ENCODE data around the gene TMEM200A.

TMEM200A gene

GRCh38 chr6:130393306-130393705 is 27.5 kb downstream of the TMEM200A start:
- Histone ChIP-seq H3K9me3 (ENCODE audit: control insufficient read depth, low read length) (no peaks in the 10 kb centered on the region), H3K4me3 (ENCODE audit: insufficient read depth, low read depth, low read length, poor library complexity, severe bottlenecking) (no peak overlapping the region), H3K27me3 (replicated peaks; ENCODE audit: control insufficient read depth, insufficient read depth, low read length, poor library complexity, severe bottlenecking) (no peaks in the 10 kb centered on the region), H3K4me1 (ENCODE audit: control insufficient read depth, insufficient read depth, low read length, poor library complexity, severe bottlenecking) (no peaks in the 10 kb centered on the region), H3K27ac (ENCODE audit: insufficient read depth, low read length, poor library complexity, severe bottlenecking) (no peak overlapping the region), H3K36me3 (ENCODE audit: control insufficient read depth, insufficient read depth, low read length) (no peaks in the 10 kb centered on the region)
- DNase-seq, result no peak

GRCh38 chr6:130394246-130394645 is 28.4 kb downstream of the TMEM200A start:
- H3K4me1 ChIP-seq (ENCODE audit: control insufficient read depth, insufficient read depth, low read length, poor library complexity, severe bottlenecking), result no peaks in the 10 kb centered on the region
- no peaks in the 10 kb centered on the region for H3K27me3 ChIP-seq (replicated peaks; ENCODE audit: control insufficient read depth, insufficient read depth, low read length, poor library complexity, severe bottlenecking)
- H3K9me3 ChIP-seq (ENCODE audit: control insufficient read depth, low read length), result no peaks in the 10 kb centered on the region
- no peak for DNase-seq
- no peak overlapping the region for H3K4me3 ChIP-seq (ENCODE audit: insufficient read depth, low read depth, low read length, poor library complexity, severe bottlenecking)
- no peaks in the 10 kb centered on the region for H3K36me3 ChIP-seq (ENCODE audit: control insufficient read depth, insufficient read depth, low read length)
- no peak overlapping the region for H3K27ac ChIP-seq (ENCODE audit: insufficient read depth, low read length, poor library complexity, severe bottlenecking)

- H3K4me1 ChIP-seq (ENCODE audit: control insufficient read depth, insufficient read depth, low read length, poor library complexity, severe bottlenecking), result no peaks in the 10 kb centered on the region
- DNase-seq, result no peak
- no peaks in the 10 kb centered on the region for H3K27me3 ChIP-seq (replicated peaks; ENCODE audit: control insufficient read depth, insufficient read depth, low read length, poor library complexity, severe bottlenecking)
- no peak overlapping the region for H3K27ac ChIP-seq (ENCODE audit: insufficient read depth, low read length, poor library complexity, severe bottlenecking)
- H3K36me3 ChIP-seq (ENCODE audit: control insufficient read depth, insufficient read depth, low read length), result no peaks in the 10 kb centered on the region
- no peak overlapping the region for H3K4me3 ChIP-seq (ENCODE audit: insufficient read depth, low read depth, low read length, poor library complexity, severe bottlenecking)
- H3K9me3 ChIP-seq (ENCODE audit: control insufficient read depth, low read length), result no peaks in the 10 kb centered on the region
These were observed 29.3 kb downstream of the TMEM200A start for GRCh38 chr6:130395164-130395563.

GRCh38 chr6:130396722-130397121 is 30.9 kb downstream of the TMEM200A start:
- H3K4me3 ChIP-seq (ENCODE audit: insufficient read depth, low read depth, low read length, poor library complexity, severe bottlenecking), result peak overlapping the region; percentile 52
- H3K36me3 ChIP-seq (ENCODE audit: control insufficient read depth, insufficient read depth, low read length), result no peaks in the 10 kb centered on the region
- H3K27ac ChIP-seq (ENCODE audit: insufficient read depth, low read length, poor library complexity, severe bottlenecking), result no peak overlapping the region
- H3K27me3 ChIP-seq (replicated peaks; ENCODE audit: control insufficient read depth, insufficient read depth, low read length, poor library complexity, severe bottlenecking), result no peaks in the 10 kb centered on the region
- H3K4me1 ChIP-seq (ENCODE audit: control insufficient read depth, insufficient read depth, low read length, poor library complexity, severe bottlenecking), result no peaks in the 10 kb centered on the region
- no peaks in the 10 kb centered on the region for H3K9me3 ChIP-seq (ENCODE audit: control insufficient read depth, low read length)
- DNase-seq, result no peak

GRCh38 chr6:130405549-130405948 is 39.7 kb downstream of the TMEM200A start:
- Histone ChIP-seq H3K27ac (ENCODE audit: insufficient read depth, low read length, poor library complexity, severe bottlenecking) (no peak overlapping the region), H3K27me3 (replicated peaks; ENCODE audit: control insufficient read depth, insufficient read depth, low read length, poor library complexity, severe bottlenecking) (no peaks in the 10 kb centered on the region), H3K36me3 (ENCODE audit: control insufficient read depth, insufficient read depth, low read length) (no peaks in the 10 kb centered on the region), H3K4me1 (ENCODE audit: control insufficient read depth, insufficient read depth, low read length, poor library complexity, severe bottlenecking) (no peaks in the 10 kb centered on the region), H3K4me3 (ENCODE audit: insufficient read depth, low read depth, low read length, poor library complexity, severe bottlenecking) (no peak overlapping the region), H3K9me3 (ENCODE audit: control insufficient read depth, low read length) (no peaks in the 10 kb centered on the region)
- no peak for DNase-seq

GRCh38 chr6:130407032-130407431 is 41.2 kb downstream of the TMEM200A start:
- Histone ChIP-seq H3K27ac (ENCODE audit: insufficient read depth, low read length, poor library complexity, severe bottlenecking) (no peak overlapping the region), H3K9me3 (ENCODE audit: control insufficient read depth, low read length) (no peaks in the 10 kb centered on the region), H3K27me3 (replicated peaks; ENCODE audit: control insufficient read depth, insufficient read depth, low read length, poor library complexity, severe bottlenecking) (no peaks in the 10 kb centered on the region), H3K36me3 (ENCODE audit: control insufficient read depth, insufficient read depth, low read length) (no peaks in the 10 kb centered on the region), H3K4me3 (ENCODE audit: insufficient read depth, low read depth, low read length, poor library complexity, severe bottlenecking) (no peak overlapping the region), H3K4me1 (ENCODE audit: control insufficient read depth, insufficient read depth, low read length, poor library complexity, severe bottlenecking) (no peaks in the 10 kb centered on the region)
- DNase-seq, result no peak

GRCh38 chr6:130409418-130410100 is 43.7 kb downstream of the TMEM200A start:
- Histone ChIP-seq H3K27me3 (replicated peaks; ENCODE audit: control insufficient read depth, insufficient read depth, low read length, poor library complexity, severe bottlenecking) (no peaks in the 10 kb centered on the region), H3K36me3 (ENCODE audit: control insufficient read depth, insufficient read depth, low read length) (no peaks in the 10 kb centered on the region), H3K9me3 (ENCODE audit: control insufficient read depth, low read length) (no peaks in the 10 kb centered on the region), H3K4me1 (ENCODE audit: control insufficient read depth, insufficient read depth, low read length, poor library complexity, severe bottlenecking) (no peaks in the 10 kb centered on the region), H3K4me3 (ENCODE audit: insufficient read depth, low read depth, low read length, poor library complexity, severe bottlenecking) (no peak overlapping the region), H3K27ac (ENCODE audit: insufficient read depth, low read length, poor library complexity, severe bottlenecking) (no peak overlapping the region)
- DNase-seq, result no peak

- no peak overlapping the region for H3K27ac ChIP-seq (ENCODE audit: insufficient read depth, low read length, poor library complexity, severe bottlenecking)
- no peak for DNase-seq
- no peaks in the 10 kb centered on the region for H3K4me1 ChIP-seq (ENCODE audit: control insufficient read depth, insufficient read depth, low read length, poor library complexity, severe bottlenecking)
- no peak overlapping the region for H3K4me3 ChIP-seq (ENCODE audit: insufficient read depth, low read depth, low read length, poor library complexity, severe bottlenecking)
- H3K36me3 ChIP-seq (ENCODE audit: control insufficient read depth, insufficient read depth, low read length), result no peaks in the 10 kb centered on the region
- no peaks in the 10 kb centered on the region for H3K9me3 ChIP-seq (ENCODE audit: control insufficient read depth, low read length)
- no peaks in the 10 kb centered on the region for H3K27me3 ChIP-seq (replicated peaks; ENCODE audit: control insufficient read depth, insufficient read depth, low read length, poor library complexity, severe bottlenecking)
These were observed 45.7 kb downstream of the TMEM200A start for GRCh38 chr6:130411481-130411880.

GRCh38 chr6:130412556-130413290 is 46.9 kb downstream of the TMEM200A start:
- Histone ChIP-seq H3K36me3 (ENCODE audit: control insufficient read depth, insufficient read depth, low read length) (no peaks in the 10 kb centered on the region), H3K4me1 (ENCODE audit: control insufficient read depth, insufficient read depth, low read length, poor library complexity, severe bottlenecking) (no peaks in the 10 kb centered on the region), H3K27ac (ENCODE audit: insufficient read depth, low read length, poor library complexity, severe bottlenecking) (no peak overlapping the region), H3K27me3 (replicated peaks; ENCODE audit: control insufficient read depth, insufficient read depth, low read length, poor library complexity, severe bottlenecking) (no peaks in the 10 kb centered on the region), H3K9me3 (ENCODE audit: control insufficient read depth, low read length) (no peaks in the 10 kb centered on the region), H3K4me3 (ENCODE audit: insufficient read depth, low read depth, low read length, poor library complexity, severe bottlenecking) (no peak overlapping the region)
- DNase-seq, result no peak

GRCh38 chr6:130417951-130418350 is 52.1 kb downstream of the TMEM200A start:
- Histone ChIP-seq H3K27me3 (replicated peaks; ENCODE audit: control insufficient read depth, insufficient read depth, low read length, poor library complexity, severe bottlenecking) (no peaks in the 10 kb centered on the region), H3K4me3 (ENCODE audit: insufficient read depth, low read depth, low read length, poor library complexity, severe bottlenecking) (no peak overlapping the region), H3K27ac (ENCODE audit: insufficient read depth, low read length, poor library complexity, severe bottlenecking) (no peak overlapping the region), H3K36me3 (ENCODE audit: control insufficient read depth, insufficient read depth, low read length) (no peaks in the 10 kb centered on the region), H3K4me1 (ENCODE audit: control insufficient read depth, insufficient read depth, low read length, poor library complexity, severe bottlenecking) (no peaks in the 10 kb centered on the region), H3K9me3 (ENCODE audit: control insufficient read depth, low read length) (no peaks in the 10 kb centered on the region)
- no peak for DNase-seq
